HL-60 (cell line): ENCODE data around the gene PRMT9.

ENCODE experiments used
- POLR2AphosphoS5 ChIP-seq: IDR thresholded peaks from 2 replicates; pipeline ENCODE4 v1.6.1; 2012; ENCODE audit warnings: low read depth
- TF ChIP-seq, protein P1 (sequence below): IDR thresholded peaks from one replicate; pipeline ENCODE4 v1.5.1; 2011; ENCODE audit warnings: low read length, control low read depth, inconsistent platforms; ENCODE audit not compliant: insufficient read depth

DNA sequence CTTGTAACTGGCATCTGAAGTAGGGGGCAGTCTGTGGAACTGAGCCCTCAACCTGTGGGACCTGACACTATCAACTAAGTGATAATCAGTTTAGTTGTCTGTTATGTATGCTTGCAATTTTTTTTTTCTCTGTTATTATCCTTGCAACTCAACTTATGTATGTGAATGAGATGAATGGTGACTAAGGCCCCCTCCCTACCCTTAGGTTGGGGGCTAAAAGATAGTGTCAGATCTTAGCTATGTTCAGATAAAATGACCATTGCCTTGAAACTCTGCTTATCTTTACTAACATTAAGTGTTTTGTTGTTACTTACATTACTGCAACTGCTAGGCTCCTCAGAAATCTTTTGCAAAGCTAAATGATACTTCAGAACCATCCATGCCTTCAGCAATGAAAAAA lies 35.3 kb downstream of the PRMT9 start:
- no peak for TF ChIP-seq POLR2AphosphoS5
- TF ChIP-seq, protein P1, sequence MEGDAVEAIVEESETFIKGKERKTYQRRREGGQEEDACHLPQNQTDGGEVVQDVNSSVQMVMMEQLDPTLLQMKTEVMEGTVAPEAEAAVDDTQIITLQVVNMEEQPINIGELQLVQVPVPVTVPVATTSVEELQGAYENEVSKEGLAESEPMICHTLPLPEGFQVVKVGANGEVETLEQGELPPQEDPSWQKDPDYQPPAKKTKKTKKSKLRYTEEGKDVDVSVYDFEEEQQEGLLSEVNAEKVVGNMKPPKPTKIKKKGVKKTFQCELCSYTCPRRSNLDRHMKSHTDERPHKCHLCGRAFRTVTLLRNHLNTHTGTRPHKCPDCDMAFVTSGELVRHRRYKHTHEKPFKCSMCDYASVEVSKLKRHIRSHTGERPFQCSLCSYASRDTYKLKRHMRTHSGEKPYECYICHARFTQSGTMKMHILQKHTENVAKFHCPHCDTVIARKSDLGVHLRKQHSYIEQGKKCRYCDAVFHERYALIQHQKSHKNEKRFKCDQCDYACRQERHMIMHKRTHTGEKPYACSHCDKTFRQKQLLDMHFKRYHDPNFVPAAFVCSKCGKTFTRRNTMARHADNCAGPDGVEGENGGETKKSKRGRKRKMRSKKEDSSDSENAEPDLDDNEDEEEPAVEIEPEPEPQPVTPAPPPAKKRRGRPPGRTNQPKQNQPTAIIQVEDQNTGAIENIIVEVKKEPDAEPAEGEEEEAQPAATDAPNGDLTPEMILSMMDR: no peak
